HG02678 (cell line): ENCODE results near the gene CDT1.
"Not testable (repeated sequence)": the region's sequence is repeated elsewhere in the genome, so short reads cannot be mapped to it uniquely, and the experiment has no call there.

Experiments
- ATAC-seq: cut with Tn5 transposase; IDR thresholded peaks from one replicate; pipeline ENCODE4 v1.9.1; 2021; ENCODE audit warnings: mild to moderate bottlenecking, moderate library complexity; ENCODE audit not compliant: unreplicated experiment

The CDT1 gene

DNA sequence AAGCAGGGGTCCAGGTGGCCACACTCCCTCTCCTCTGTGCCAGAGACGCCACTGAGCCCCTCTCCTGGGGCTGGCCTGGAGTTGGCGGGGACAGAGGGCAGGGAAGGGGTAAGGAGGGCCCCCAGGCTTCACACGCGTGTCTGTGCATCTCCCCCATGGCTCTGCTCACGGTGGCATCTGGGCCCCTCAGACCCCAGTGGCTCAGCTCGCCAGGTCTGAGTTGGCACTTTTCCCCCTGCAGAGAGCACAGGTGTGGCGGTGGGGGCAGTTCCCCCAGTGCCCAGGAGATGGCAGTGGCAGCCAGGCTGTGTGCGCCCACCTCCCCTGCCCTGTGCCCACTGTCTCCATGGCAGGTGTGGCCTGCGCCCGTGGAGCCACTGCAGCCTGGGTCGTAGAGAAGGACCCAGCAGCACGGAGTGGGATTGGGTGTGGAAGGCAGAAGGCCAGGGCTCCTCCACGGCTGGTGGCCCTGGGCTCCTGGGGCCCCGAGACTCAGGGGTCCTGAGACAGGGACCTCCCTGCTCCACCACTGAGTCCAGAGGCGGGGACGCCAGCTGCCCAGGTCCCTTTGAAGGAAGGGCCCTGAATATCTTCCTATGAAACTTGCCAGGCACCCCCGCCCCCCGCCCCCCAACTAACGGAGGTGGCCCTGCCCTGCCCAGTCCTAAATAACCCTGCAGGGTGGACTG is 12.5 kb downstream of the CDT1 start:
- no peak for ATAC-seq

DNA sequence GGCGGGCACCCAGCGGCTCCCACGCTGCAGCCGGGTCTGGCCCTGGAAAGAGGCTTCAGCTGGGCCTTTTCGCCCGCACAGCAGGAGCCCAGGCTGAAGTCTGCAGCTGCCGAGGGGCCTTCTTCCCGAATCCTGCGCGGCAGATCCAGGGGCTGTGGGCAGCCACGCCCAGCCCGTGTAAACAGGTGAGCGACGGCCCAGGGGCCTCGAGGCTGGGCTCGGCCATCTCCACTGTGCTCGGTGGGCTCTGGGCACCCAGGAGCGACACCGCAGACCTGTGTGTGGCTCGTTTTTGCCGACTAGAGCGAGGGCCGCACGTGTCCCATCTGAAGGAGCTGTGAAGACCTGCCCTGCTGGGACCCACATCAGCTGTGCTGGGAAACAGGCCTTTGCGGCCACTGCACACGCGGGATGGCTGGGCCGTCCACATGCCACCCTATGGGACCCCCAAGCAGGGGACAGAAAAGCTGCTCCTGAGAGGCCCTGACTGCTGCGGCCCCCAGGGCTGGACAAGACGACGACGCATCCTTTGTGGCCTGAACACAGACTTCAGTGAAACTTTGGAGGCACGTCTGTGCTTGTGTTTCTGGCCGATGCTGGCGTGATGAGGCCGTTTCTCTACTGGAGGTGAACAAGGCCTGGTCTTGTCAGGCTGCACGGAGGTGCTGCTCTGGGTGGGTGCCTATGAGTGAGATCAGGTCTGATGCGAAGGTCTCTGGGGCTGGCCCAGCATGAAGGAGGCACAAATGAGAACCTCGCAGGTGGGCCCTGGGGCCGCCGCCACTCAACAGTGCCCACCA is 13.3 kb downstream of the CDT1 start:
- ATAC-seq = no peak

DNA sequence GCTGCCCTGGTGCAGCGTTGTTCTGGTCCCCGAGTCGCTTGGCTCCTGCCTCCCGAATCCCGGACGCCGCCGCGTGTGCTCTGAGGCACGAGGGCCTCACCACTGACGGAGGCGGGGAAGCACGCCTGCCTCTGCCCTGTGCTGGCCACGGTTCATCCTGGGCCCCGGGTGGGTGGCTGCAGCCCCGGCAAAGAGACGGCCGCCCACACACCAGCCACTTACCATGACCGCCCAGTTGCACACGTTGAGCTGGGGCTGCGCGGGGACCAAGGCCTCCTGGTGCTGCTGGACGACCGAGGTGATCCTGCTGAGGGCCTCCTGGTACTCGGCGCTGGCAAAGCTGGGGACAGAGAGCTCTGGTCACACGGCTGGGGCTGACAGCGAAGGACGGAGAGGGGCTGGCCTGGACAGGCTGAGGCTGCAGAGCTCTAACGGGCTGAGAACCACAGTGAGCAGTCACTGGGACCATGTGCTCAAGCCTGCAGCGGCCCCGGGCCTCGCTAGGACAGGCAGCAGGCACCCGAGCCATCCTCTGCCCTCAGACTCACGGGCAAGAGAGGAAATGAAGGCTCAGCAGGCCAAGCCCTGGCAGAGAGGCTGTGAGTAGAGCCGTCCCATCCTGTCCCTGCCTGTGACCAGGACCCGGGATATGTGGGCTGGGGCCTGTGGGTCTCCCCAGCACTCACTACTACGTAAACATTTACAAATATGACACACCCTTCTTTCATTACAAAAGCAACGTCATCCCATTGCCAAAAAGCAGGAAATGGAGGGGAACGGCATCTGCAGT is 14.4 kb downstream of the CDT1 start:
- ATAC-seq = no peak

DNA sequence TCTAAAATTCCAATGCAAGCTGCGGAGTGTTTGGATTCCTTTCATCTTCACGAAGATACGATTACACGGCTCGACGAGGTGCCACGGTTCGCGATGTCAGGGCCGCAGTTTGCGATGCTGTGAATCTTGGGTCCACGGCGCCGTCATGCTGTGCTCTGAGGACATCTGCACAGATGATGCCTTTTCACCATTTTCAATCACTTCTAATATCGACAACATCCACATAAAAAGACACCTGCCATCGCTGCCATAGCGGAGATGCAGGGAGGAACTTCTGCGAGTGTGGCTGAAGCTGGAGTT is 14.9 kb downstream of the CDT1 start:
- ATAC-seq = no peak

DNA sequence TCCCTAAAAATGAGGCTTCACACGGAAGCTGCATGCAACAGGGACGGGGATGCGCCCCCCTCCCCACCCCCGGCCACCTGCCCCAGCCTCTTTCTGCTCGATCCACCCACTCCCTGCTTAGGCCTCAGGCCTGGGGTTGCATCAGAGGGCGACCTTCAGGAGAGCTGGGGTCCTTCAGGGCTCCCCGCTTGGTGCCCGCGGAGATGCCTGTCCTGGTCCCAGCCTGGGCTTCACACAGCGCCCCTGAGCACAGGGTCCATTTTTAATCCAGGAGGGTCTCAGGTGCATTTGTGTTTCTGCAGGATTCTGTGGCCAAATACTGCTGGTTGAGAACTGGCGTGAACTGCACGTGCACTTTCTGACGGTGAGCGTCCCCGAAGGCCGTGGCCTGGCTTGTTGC is 15.5 kb downstream of the CDT1 start:
- ATAC-seq = no peak

DNA sequence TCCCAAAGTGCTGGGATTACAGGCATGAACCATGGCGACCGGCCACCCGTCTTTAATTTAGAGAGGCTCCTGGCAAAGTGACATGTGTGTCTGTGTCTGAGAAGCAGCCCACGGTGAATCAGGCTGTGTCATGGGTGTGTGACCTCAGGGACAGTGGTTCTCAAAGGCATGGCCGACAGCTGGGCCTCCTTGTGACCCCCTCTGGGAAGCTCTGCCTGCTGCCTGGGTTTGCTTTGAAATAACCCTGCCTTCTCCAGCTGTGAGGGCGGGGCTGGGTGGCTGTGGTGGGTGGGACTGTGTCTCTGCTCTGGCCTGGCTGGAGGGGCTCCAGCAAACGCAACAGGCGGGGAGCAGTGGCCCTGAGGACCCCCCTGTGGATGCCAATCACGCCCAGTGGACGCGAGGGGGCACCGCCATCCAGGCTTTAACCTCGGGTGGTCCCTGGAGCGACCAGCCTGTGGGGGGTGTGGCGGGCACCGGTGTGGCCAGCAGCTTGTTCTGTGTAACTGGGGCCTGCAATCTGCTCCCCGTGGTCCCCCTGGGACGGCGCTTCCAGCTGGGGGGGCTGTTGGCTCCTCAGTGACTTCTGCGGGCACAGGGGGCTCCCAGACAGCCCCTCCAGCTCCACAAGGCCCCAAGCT is 16.9 kb downstream of the CDT1 start:
- ATAC-seq = no peak

GRCh38 chr16:88821168-88821850 is 17.7 kb downstream of the CDT1 start:
- no peak for ATAC-seq

DNA sequence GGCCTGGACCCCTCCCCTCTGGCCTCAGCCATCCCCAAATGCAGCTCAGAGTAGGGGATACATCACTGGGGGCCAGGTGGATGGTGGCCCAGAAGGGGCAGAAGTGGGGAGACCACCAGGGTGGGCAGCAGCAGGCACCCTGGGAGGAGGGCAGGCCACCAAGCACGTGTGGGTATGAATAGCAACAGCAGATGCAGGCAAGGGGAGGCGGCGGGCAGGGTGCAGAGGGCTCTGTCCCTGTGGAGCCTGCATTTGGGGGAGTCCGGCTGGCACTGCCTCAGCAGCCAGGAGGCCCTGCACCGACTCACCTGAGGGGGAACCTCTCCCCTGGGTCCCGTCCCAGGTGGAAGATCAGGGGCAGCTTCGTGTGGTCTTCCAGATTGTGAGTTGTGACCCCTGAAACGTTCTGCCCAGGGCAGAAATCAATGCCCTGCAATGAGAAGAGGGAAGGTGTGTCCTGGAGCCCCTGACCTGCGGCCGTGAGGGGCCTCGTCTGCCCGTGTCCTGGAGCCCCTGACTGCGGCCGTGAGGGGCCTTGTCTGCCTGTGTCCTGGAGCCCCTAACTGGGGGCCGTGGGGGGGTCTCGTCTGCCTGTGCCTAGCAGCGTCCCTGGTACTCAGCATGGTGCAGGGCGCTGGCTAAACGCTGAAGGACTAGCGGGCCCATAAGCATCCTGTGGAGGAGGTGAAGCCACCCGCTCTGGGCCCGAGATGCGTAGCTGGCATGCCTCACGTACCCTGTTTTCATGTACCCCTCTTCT is 18.9 kb downstream of the CDT1 start:
- no peak for ATAC-seq

DNA sequence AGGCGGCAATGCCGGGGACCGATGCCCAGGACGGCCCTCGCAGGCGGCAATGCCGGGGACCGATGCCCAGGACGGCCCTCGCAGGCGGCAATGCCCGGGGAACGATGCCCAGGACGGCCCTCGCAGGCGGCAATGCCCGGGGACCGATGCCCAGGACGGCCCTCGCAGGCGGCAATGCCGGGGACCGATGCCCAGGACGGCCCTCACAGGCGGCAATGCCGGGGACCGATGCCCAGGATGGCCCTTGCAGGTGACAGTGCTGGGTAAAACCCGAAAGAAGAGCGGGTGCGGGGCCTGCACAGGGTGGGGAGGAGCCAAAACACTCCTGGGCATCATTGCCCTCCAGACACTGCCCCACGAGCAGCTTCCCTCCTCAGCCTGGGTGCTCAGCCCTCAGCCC is 20.1 kb downstream of the CDT1 start:
- not testable (repeated sequence) for ATAC-seq

DNA sequence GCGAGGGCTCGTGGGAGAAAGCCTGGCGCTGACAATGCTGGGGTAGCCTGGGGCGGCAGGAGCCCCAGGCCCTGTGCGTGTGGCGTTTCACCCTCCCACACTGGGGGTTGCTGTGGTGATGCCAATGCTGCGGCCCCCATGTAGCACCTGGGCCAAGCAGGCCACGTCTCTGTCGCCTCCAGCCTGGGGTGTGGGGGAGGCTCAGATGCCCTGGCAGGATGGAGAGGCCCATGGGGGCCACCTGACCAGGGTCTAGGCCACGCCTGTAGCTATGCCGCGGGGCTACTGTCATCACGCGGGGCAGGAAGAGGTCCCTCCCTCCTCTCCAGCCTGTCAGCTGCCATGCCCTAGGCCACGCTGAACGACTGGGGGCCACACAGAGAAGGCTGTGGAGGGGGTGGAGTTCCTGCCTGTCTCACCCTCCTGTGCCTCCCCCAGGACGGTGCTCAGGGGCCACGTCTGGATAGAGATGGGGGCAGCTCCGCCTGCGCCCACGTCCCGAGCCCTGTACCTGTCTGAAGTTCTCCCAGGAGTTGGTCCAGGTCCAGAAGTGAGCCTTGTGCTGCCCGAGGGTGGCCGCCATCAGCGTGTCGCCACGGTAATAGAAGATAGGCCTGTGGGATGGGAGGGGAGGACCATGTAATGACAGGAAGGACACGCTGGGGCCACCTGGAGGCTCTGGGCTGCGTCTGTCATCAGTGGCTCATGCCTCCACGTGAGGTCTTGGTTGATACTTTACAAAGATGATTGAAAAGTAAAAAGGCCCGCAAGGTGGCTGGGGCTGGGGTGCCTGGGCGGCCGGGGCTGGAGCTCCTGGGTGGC is 20.9 kb downstream of the CDT1 start:
- no peak for ATAC-seq

DNA sequence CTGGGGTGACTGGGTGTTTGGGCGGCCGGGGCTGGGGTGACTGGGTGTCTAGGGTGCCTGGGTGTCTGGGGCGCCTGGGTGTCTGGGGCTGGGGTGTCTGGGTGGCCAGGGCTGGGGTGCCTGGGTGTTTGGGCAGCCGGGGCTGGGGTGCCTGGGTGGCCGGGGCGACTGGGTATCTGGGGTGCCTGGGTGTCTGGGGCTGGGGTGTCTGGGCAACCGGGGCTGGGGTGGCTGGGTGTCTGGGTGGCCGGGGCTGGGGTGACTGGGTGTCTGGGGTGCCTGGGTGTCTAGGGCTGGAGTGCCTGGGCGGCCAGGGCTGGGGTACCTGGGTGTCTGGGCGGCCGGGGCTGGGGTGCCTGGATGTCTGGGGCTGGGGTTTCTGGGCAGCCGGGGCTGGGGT is 21.6 kb downstream of the CDT1 start:
- ATAC-seq = no peak

GRCh38 chr16:88826070-88826840 is 22.7 kb downstream of the CDT1 start:
- ATAC-seq = no peak

DNA sequence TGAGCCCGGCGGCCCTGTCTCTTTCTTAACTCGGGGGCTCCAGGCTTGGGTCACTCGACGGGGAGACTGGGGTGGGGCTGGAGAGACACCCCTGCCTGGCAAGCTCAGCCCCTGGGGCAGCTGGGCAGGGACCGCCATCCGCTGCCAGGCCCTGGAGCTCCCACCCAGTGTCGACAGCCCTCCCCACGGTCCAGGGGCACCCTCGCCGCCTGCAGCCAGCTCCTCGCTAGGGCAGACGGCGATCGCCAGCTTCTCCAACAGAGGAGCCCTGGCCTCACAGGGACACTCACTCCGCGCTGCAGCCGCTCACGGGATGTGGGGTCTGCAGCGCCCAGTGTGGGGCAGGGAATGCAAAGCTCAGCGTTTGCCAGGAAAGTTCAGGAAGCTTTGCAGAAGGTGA is 24.1 kb downstream of the CDT1 start:
- no peak for ATAC-seq

DNA sequence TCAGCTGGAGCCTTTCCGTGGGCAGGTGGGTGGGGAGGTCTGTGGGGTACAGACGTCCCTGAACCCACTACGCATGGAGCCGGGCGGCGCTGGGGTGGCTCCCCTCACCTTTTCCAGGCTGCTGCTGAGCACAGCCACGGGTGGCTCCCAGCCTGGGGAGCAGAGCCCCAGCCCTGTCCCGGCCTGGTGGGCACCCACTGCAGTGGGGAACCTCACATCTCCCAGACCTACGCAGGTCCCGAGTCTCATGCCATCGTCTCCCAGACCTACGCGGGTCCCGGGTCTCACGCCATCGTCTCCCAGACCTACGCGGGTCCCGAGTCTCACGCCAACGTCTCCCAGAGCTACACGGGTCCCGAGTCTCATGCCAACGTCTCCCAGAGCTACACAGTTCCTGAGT is 25.1 kb downstream of the CDT1 start:
- no peak for ATAC-seq

- no peak for ATAC-seq
Observed at GRCh38 chr16:88830258-88830657, 26.7 kb downstream of the CDT1 start.

DNA sequence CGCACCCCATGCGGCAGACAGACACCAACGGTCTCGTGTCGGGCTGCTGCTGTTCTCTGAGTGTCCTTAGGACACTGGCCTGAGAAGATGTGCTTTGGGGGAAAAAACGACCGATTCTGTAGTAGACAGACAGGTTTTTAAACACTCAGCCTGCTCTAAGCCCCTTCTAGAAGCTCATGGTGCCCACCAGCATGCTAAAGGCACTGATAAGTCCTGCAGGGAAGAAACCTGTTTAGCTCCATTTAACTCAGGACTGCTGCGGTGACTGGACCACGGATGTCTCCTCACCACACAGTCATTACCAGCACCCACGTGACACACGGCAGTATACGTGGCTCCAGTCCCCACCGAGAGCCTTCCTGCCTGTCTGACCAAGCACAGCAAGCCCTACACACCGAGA is 27.2 kb downstream of the CDT1 start:
- ATAC-seq = no peak

- ATAC-seq = no peak
Observed at GRCh38 chr16:88831838-88832237, 28.2 kb downstream of the CDT1 start.

DNA sequence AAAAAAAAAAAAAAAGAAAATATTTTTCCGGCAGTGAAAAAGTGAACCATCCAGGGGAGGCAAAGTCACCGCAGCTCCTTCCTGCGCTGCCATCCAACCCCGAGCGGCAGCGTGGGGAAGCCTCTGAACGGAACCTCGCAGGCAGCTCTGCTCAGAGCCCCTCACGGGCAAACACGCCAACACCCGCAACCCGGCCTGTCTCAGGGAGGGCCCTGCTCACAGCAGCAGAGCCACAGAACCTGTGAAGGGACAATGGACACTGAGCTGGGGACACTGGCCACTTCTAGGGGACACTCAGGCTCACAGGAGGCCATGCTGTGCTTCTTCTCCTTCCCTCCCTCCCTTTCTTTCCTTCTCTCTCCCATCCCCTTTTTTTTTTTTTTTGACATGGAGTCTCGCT is 29.5 kb downstream of the CDT1 start:
- ATAC-seq = no peak

GRCh38 chr16:88834670-88835069 is 31.1 kb downstream of the CDT1 start:
- ATAC-seq = no peak
